NB4 (cell line): ENCODE results near the gene MTNR1B.

Source experiments
- DNase-seq: peaks from one replicate; pipeline ENCODE4 v3.0.0; 2010; ENCODE audit warnings: low read depth
- H3K4me3 ChIP-seq: one replicate; pipeline ENCODE4 v1.5.1; 2011; ENCODE audit warnings: mild to moderate bottlenecking, low read depth, low read length, moderate library complexity
- CTCF ChIP-seq: IDR thresholded peaks from one replicate; pipeline ENCODE4 v1.5.1; 2012; ENCODE audit warnings: low read depth, low read length
- MAX ChIP-seq: IDR thresholded peaks from 2 replicates; pipeline ENCODE4 v1.6.1; 2011; ENCODE audit warnings: low read depth, low read length
- MYC ChIP-seq: IDR thresholded peaks from 2 replicates; pipeline ENCODE4 v1.6.1; 2011; ENCODE audit warnings: low read depth, low read length
- POLR2A ChIP-seq: IDR thresholded peaks from 2 replicates; pipeline ENCODE4 v1.6.1; 2011; ENCODE audit warnings: mild to moderate bottlenecking; ENCODE audit not compliant: insufficient read length; ENCODE audit errors: extremely low read depth

The MTNR1B gene

GRCh38 chr11:92960886-92961285 lies 8.6 kb upstream of the MTNR1B start:
- no peak for TF ChIP-seq CTCF
- no peak for TF ChIP-seq MYC
- no peak for TF ChIP-seq POLR2A
- TF ChIP-seq MAX: no peak
- DNase-seq: no peak
- no peak overlapping the region for H3K4me3 ChIP-seq

GRCh38 chr11:92962446-92962845 lies 7.0 kb upstream of the MTNR1B start:
- TF ChIP-seq MYC (no peak), CTCF (no peak), POLR2A (no peak), MAX (no peak)
- no peak overlapping the region for H3K4me3 ChIP-seq
- DNase-seq: no peak

- DNase-seq: no peak
- no peak overlapping the region for H3K4me3 ChIP-seq
- TF ChIP-seq CTCF (no peak), MAX (no peak), POLR2A (no peak), MYC (no peak)
These were observed 5.0 kb upstream of the MTNR1B start for GRCh38 chr11:92964471-92964870.

DNA sequence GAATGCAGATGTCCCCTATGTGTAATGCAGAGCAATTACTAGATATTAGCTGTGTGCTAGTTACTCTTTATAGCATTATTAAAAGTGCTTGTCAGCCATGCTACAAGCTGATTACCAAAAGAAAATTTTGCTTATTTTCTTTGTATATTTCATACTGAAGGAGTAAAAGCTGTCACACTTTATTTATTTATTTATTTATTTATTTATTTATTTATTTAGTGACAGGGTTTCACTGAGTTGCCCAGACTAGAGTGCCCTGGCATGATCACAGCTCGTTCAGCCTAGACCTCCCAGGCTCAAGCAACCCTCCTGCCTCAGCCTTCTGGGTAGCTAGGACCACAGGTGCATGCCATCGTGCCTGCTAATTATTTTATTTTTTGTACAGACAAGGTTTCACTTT lies 4.3 kb upstream of the MTNR1B start:
- no peak for DNase-seq
- no peak overlapping the region for H3K4me3 ChIP-seq
- TF ChIP-seq CTCF (no peak), MAX (no peak), POLR2A (no peak), MYC (no peak)

DNA sequence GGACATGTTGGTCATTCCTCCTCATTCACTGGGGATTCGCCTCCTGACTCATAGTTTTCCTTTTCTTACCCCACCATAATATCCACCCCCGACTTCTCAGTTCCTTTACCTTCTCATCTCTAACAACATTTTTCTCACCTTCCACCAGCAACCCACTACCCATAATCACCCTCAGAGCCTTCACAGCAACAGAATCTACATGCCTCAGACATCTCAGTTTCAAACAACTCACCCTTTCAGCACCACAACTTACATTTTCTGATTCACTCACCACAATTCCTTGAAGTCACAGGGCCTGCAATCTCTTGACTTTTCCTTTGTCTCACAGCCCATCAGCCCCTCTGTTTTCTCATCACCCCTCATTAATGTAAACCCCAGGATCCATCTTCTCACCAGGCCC lies 2.3 kb upstream of the MTNR1B start:
- TF ChIP-seq MAX (no peak), CTCF (no peak), POLR2A (no peak), MYC (no peak)
- DNase-seq: no peak
- no peak overlapping the region for H3K4me3 ChIP-seq

DNA sequence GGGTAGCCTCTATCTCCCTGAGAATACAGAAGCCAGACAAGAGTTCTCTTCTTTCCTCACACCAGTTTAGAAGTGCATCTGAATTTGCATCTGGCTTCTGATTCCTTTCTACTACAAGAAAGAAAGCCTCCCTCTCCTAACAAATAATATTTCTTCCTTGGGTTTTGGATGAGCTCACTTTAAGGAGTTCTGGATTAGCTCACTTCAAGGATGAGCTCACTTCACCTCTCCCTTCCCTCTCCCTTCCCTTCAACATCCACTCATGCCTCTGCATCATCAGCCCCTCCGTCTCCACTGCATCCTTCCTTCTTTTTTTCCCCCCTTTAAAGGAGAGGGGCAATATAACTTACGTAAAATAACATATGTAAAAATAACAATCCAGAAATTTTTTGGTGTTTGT lies 1.6 kb upstream of the MTNR1B start:
- no peak for DNase-seq
- TF ChIP-seq POLR2A (no peak), CTCF (no peak), MAX (no peak), MYC (no peak)
- H3K4me3 ChIP-seq: no peak overlapping the region
